Liver (tissue), 9 donors: Measurements from ENCODE around the gene YKT6. TPM values are rescaled to one million over a fixed set of nuclear protein-coding genes. Genes with fewer than 3 reads are reported as not detected.
A peak's percentile ranks its signal among the peaks of the same experiment; 100 is the strongest.

Experiments
- DNase-seq: peaks from one replicate; pipeline ENCODE4 v3.0.0-alpha.2; 2017; ENCODE audit warnings: low spot score
- H3K27ac ChIP-seq, 2 donors: one replicate each; pipeline ENCODE4 v1.7.0; 2013; ENCODE audit warnings: inconsistent platforms in 2 of 2, low read length in 2 of 2, control low read depth in 1 of 2, low read depth in 1 of 2, mild to moderate bottlenecking in 1 of 2
- H3K27me3 ChIP-seq, 4 donors: one replicate each; pipeline versions ENCODE4 v1.6.1 to v1.7.0; 2013; ENCODE audit warnings: low read length in 3 of 4, inconsistent platforms in 1 of 4, mild to moderate bottlenecking in 1 of 4, moderate library complexity in 1 of 4; ENCODE audit not compliant: control insufficient read depth in 4 of 4, insufficient read depth in 4 of 4
- H3K36me3 ChIP-seq, 4 donors: one replicate each; pipeline versions ENCODE4 v1.6.1 to v1.7.0; 2013; ENCODE audit warnings: low read length in 3 of 4, mild to moderate bottlenecking in 3 of 4, low read depth in 1 of 4, moderate library complexity in 1 of 4; ENCODE audit not compliant: control insufficient read depth in 4 of 4, insufficient read depth in 3 of 4
- H3K4me1 ChIP-seq, 4 donors: one replicate each; pipeline versions ENCODE4 v1.6.1 to v1.7.0; 2013; ENCODE audit warnings: low read length in 3 of 4, mild to moderate bottlenecking in 3 of 4, moderate library complexity in 1 of 4; ENCODE audit not compliant: control insufficient read depth in 4 of 4, insufficient read depth in 4 of 4
- H3K4me3 ChIP-seq, 3 donors: one replicate each; pipeline versions ENCODE4 v1.6.1 to v1.7.0; 2013; ENCODE audit warnings: low read length in 3 of 3, control low read depth in 1 of 3, low read depth in 1 of 3, mild to moderate bottlenecking in 1 of 3
- H3K9ac ChIP-seq, 2 donors: one replicate each; pipeline ENCODE4 v1.7.0; 2013; ENCODE audit warnings: low read length in 2 of 2, mild to moderate bottlenecking in 2 of 2, moderate library complexity in 2 of 2, control low read depth in 1 of 2, low read depth in 1 of 2
- H3K9me3 ChIP-seq, 4 donors: one replicate each; pipeline versions ENCODE4 v1.6.1 to v1.7.0; 2013; ENCODE audit warnings: low read length in 3 of 4; ENCODE audit not compliant: control insufficient read depth in 4 of 4
- CTCF ChIP-seq: fragments of 150-350 bp; IDR thresholded peaks from 2 replicates; pipeline ENCODE4 v1.5.1; 2017; ENCODE audit warnings: improper control_type of control experiment, low read depth, low read length; ENCODE audit not compliant: missing input control
- EGR1 ChIP-seq, 2 donors: IDR thresholded peaks; 2 replicates each; pipeline ENCODE4 v1.6.1; 2016 to 2018; ENCODE audit warnings: antibody characterized with exemption in 2 of 2, low read depth in 2 of 2
- FOXA1 ChIP-seq: IDR thresholded peaks from 2 replicates; pipeline ENCODE4 v1.6.1; 2016; ENCODE audit warnings: antibody characterized with exemption
- FOXA2 ChIP-seq: IDR thresholded peaks from 2 replicates; pipeline ENCODE4 v1.6.1; 2016; ENCODE audit warnings: antibody characterized with exemption
- GABPA ChIP-seq, 2 donors: IDR thresholded peaks in 1 of 2; conservative IDR thresholded peaks in 1 of 2; 2 replicates each; pipeline ENCODE4 v1.6.1; 2016; ENCODE audit warnings: antibody characterized with exemption in 2 of 2, mild to moderate bottlenecking in 1 of 2, moderate library complexity in 1 of 2
- HNF4A ChIP-seq, 2 donors: conservative IDR thresholded peaks; 2 replicates each; pipeline ENCODE4 v1.6.1; 2016; ENCODE audit warnings: antibody characterized with exemption in 2 of 2, mild to moderate bottlenecking in 2 of 2
- HNF4G ChIP-seq: IDR thresholded peaks from 2 replicates; pipeline ENCODE4 v1.6.1; 2016; ENCODE audit warnings: antibody characterized with exemption
- JUND ChIP-seq, 2 donors: IDR thresholded peaks; 2 replicates each; pipeline ENCODE4 v1.6.1; 2016; ENCODE audit warnings: antibody characterized with exemption in 2 of 2
- MAX ChIP-seq: IDR thresholded peaks from 2 replicates; pipeline ENCODE4 v1.6.1; 2016; ENCODE audit warnings: antibody characterized with exemption
- NR2F2 ChIP-seq: IDR thresholded peaks from 2 replicates; pipeline ENCODE4 v1.6.1; 2016; ENCODE audit warnings: antibody characterized with exemption
- RAD21 ChIP-seq, 2 donors: IDR thresholded peaks; 2 replicates each; pipeline ENCODE4 v1.6.1; 2016; ENCODE audit warnings: antibody characterized with exemption in 2 of 2, mild to moderate bottlenecking in 2 of 2
- REST ChIP-seq: IDR thresholded peaks from 2 replicates; pipeline ENCODE4 v1.6.1; 2016; ENCODE audit warnings: antibody characterized with exemption, mild to moderate bottlenecking
- RXRA ChIP-seq, 2 donors: IDR thresholded peaks; 2 replicates each; pipeline ENCODE4 v1.6.1; 2017 to 2018; ENCODE audit warnings: antibody characterized with exemption in 2 of 2, mild to moderate bottlenecking in 1 of 2
- SP1 ChIP-seq: IDR thresholded peaks from 2 replicates; pipeline ENCODE4 v1.6.1; 2018; ENCODE audit warnings: antibody characterized with exemption, mild to moderate bottlenecking
- TAF1 ChIP-seq: conservative IDR thresholded peaks from 2 replicates; pipeline ENCODE4 v1.6.1; 2016; ENCODE audit warnings: antibody characterized with exemption, mild to moderate bottlenecking
- YY1 ChIP-seq: IDR thresholded peaks from 2 replicates; pipeline ENCODE4 v1.6.1; 2016; ENCODE audit warnings: antibody characterized with exemption, mild to moderate bottlenecking
- WGBS: extraction: QIAGEN DNeasy Blood & Tissue Kit; methylation state at CpG from one replicate; pipeline ENCODE4 v1.1.7; 2013; 5-methylcytosine and 5-hydroxymethylcytosine counted together
- polyA plus RNA-seq, 2 donors: library from polyadenylated mRNA; stranded (reverse) in 1 of 2; unstranded in 1 of 2; fragments of 200-250 nt in 1 of 2; fragments of >200 nt in 1 of 2; fragmentation: Nextera tagmentation in 1 of 2; extraction: Ambion mirVana in 1 of 2; gene quantifications; one replicate each; pipeline versions ENCODE4 v1.2.1 to v1.2.3, GENCODE V29; 2013 to 2015
- total RNA-seq, 2 donors: library from RNA; depleted of rRNA; stranded (reverse); fragments of >200 nt; gene quantifications; one replicate each; pipeline ENCODE4 v1.2.3, GENCODE V29; 2014
- TF ChIP-seq, protein P1 (sequence below): IDR thresholded peaks from 2 replicates; pipeline ENCODE4 v1.6.1; 2016; ENCODE audit warnings: antibody characterized with exemption
- TF ChIP-seq, protein P2 (sequence below): IDR thresholded peaks from 2 replicates; pipeline ENCODE4 v1.6.1; 2016; ENCODE audit warnings: antibody characterized with exemption
- donor health status: healthy.
- donor health status: healthy.
- donor health status: healthy.
- donor health status: healthy.
- donor health status: healthy.

The YKT6 gene
- total and polyA plus RNA-seq, 4 donors, result 8.1 to 22.0 (median 21.0) TPM

DNA sequence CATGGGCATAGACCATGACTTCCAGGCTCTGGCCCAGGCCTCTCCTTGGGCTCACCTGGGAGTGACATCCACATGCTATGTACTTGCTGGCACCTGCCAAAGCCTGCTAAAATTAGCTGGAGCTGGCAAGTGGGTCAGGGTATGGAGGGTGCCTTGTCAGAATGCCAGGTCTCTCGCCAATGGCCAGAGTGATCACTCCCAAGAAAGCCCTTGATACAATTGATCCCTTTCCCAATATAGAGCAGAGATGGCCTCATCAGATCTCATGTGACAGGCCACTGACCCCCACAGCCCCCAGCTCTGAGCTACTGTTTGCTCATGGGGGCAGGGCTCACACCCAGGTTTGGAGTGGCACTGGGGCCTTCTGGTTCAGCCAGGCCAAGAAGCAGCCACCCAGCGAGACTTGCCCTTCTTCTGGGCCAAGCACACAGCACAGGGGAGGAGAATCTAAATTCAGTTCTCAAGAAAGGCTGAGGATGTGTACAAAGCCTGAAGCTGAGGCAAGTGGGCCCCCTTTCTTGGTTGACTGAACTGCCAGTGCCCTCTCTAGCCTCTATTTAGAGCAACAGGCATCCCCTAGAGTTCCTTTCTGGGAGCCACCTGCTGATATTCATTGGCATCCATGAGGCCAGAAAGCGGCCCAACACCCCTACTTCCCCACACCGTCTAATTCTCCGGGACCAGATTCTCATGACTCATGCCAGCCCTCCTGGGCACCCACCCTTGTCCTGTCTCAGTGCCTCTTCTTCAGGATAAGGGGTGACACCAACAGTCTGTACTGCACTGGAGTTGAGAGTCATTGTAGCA is 40.8 kb upstream of the YKT6 start:
- H3K4me3 ChIP-seq, result no peak overlapping the region
- no peak overlapping the region for H3K9ac ChIP-seq
- 62% methylated on average over 5 of the region's 5 CpGs for WGBS
- DNase-seq, result no peak
- H3K27me3 ChIP-seq, result no peaks in the 10 kb centered on the region
- H3K27ac ChIP-seq, result peak overlapping the region; percentile 9 to 75
- H3K9me3 ChIP-seq, result no peaks in the 10 kb centered on the region
- TF ChIP-seq FOXA2 (peak; percentile 27), JUND (IDR thresholded peaks at IDR 0.05) (peak; percentile 65 to 72), HNF4G (peak; percentile 43), GABPA (IDR thresholded peaks at IDR 0.05 in 1 of 2, conservative IDR thresholded peaks at IDR 0.05 in 1 of 2) (no peak), SP1 (peak; percentile 91), FOXA1 (no peak), TAF1 (no peak), RXRA (IDR thresholded peaks at IDR 0.05) (peak; percentile 94 to 97), CTCF (no peak), NR2F2 (peak; percentile 75), MAX (peak; percentile 40), REST (no peak), YY1 (peak; percentile 68), RAD21 (IDR thresholded peaks at IDR 0.05) (peak in 1 of 2 donors; percentile 10), EGR1 (IDR thresholded peaks at IDR 0.05; ENCODE audit: low read depth in 2 of 2) (no peak), HNF4A (conservative IDR thresholded peaks at IDR 0.05) (peak; percentile 81 to 85)
- TF ChIP-seq, protein P1, sequence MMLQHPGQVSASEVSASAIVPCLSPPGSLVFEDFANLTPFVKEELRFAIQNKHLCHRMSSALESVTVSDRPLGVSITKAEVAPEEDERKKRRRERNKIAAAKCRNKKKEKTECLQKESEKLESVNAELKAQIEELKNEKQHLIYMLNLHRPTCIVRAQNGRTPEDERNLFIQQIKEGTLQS, result peak; percentile 93
- TF ChIP-seq, protein P2, sequence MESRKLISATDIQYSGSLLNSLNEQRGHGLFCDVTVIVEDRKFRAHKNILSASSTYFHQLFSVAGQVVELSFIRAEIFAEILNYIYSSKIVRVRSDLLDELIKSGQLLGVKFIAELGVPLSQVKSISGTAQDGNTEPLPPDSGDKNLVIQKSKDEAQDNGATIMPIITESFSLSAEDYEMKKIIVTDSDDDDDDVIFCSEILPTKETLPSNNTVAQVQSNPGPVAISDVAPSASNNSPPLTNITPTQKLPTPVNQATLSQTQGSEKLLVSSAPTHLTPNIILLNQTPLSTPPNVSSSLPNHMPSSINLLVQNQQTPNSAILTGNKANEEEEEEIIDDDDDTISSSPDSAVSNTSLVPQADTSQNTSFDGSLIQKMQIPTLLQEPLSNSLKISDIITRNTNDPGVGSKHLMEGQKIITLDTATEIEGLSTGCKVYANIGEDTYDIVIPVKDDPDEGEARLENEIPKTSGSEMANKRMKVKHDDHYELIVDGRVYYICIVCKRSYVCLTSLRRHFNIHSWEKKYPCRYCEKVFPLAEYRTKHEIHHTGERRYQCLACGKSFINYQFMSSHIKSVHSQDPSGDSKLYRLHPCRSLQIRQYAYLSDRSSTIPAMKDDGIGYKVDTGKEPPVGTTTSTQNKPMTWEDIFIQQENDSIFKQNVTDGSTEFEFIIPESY, result no peak
- peaks cover 28 to 89% (median 81%) of the 10 kb centered on the region in 4 donors for H3K4me1 ChIP-seq
- H3K36me3 ChIP-seq, result no peaks in the 10 kb centered on the region
